Limb (tissue), 2 donors: ENCODE results near the gene ZFP36L1.
"Not testable (repeated sequence)": the region's sequence is repeated elsewhere in the genome, so short reads cannot be mapped to it uniquely, and the experiment has no call there.

Source experiments
- DNase-seq, 2 donors: peaks; one replicate each; pipeline ENCODE4 v3.0.0-alpha.2; 2016; ENCODE audit errors: extremely low spot score in 2 of 2

ZFP36L1 gene

DNA sequence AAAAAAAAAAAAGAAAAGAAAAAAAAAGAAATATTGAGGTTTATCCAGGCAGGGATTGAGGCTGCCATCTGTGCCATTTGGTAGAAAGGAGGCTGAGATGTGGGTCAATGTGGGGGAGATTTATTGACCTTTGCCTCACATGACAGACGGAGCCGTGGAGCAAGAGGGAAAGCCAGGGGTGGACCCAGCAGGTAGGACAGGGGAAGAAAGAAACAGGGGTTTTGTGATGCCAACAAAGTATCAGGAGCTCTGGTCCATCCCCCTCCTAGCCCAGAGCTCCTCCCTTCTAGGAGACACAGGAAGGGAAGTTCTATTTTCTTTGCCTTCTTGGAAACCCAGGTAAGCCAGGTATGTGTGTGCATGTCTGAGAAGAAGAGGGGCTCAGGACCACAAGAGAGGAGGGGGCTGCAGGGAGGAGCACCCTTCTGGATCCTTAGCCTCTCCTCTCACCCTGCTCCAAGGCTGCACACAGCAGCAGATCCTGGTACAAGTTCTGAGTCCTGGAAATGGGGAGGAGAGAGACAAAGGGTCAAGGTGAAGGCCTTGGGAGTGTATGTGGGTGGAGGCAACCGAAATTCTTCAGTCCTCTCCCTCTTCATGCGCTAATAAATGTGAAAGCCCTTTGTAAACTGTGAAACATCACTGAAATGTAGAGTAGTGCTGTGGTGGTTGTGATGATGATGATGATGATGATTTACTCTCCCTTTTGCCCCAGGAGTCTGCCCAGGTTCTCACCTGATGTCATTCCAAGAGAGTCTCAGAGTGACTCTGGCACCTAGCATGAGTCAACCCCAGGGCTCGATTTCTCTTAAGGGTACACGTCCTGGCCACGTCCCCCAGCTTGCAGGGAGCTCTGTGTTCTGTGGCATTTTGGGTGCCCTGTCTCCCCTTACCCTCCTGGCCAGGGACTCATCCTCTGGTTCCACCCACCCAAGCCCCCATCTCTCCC, 26.3 kb downstream of the ZFP36L1 start:
- no peak for DNase-seq

DNA sequence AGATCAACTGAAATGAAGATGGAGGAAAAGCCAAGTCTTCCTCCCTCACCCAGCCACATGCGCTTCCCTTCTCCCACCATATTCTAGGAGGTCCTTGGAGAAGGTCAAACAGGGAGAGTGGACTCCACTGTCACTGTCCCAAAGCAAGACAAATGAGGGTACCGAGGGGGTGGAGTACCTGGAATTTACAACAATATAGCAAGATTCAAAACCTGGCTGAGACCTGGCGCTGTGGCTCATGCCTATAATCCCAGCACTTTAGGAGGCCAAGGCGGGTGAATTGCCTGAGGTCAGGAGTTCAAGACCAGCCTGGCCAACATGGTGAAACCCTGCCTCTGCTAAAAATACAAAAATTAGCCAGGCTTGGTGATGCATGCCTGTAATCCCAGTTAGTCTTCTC, 29.0 kb downstream of the ZFP36L1 start:
- not testable (repeated sequence) for DNase-seq

DNA sequence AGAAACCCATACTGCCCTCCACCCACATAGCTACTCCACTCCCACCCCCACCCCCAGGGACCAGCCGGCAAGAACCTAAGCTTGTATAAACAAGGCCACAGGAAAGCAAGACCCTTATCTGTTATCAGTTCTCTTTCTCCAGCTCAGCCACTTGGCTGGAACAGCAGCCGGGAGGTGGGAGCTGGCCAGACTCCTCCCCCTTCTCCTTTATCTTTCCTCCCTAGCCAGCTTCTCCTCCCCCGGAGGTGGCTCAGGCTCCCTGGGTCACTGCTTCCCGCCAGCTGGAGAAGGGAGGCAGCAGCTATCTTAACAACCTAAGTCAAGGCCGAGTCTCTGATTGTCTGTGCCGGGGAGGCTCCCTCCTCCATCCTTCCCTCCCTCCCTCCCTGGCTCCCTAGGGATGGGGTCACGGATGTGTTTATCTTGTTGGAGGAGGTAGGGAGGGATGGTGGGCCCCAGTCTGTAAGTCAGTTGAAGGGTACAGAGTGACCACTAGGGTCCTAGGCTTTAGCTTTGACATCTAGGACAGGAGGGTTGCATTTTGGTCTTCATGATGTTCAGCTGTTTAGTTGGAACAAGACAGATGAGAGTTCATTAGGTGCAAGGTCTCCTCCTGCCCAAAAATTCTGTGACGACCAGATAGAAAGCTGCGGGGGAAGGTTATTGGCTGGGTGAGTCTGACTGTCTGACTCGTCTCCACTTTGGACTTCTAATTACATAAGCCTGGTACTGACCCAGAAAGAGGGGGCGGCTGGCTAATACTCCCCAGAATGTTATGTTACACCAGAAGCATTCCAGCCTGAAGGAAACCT, 29.7 kb downstream of the ZFP36L1 start:
- DNase-seq, result peak in 1 of 2 donors; percentile 53

DNA sequence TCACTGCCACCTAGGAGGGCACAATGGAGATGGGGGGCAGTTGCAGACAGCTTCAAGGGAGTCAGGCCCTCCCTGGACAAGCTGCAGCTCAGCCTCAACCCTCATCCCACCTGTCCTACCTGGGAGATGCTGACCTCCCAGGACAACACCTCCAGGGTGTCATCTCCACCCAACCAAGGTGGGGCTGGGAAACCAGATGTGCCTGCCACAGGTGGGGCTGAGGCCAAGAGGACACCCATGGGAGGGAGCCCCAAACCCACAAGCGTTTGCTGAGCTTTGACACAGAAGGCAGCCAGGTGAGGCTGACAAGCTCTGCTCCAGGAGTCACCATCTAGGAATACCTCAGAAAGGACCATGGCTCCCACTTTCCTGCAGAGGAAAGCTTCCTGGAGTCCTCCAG, 31.5 kb downstream of the ZFP36L1 start:
- DNase-seq, result no peak

DNA sequence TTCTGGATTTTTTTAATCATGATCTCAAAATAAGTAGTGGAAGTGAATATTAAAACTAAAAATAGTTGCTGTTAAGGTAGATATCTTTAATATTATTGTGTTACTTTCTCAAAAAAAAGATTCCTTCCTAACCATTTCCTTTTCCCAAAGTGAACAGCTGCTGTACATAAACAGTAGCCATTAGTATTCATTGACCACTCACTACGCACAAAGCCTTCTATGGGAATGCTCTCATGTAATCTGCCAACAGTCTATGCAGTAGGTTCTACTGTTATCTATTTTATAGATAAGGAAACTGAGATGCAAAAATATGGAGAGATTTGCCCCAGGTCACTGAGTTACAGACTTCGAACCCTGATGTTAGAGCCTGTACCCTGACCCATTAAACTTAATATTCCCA, 32.1 kb downstream of the ZFP36L1 start:
- no peak for DNase-seq

DNA sequence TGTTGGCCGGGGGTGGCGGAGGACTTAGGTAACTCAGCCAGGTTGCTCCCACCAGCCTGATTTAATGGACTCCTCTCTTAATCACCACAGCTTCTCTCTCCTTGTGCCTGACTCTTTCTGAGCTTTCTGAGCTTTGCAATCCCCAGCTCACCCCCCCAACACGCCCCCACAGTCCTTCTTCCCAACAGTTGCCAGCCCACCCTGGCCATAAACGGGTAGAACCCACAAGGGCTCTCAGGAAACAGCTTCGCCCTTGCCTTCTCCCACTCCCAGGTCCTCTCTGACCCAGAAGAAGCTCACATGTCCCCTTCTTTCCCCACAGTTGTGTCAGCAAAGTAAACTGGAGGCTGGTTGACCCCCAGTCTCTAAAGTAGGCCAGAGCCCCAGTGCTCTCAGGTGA, 32.9 kb downstream of the ZFP36L1 start:
- DNase-seq, result no peak

DNA sequence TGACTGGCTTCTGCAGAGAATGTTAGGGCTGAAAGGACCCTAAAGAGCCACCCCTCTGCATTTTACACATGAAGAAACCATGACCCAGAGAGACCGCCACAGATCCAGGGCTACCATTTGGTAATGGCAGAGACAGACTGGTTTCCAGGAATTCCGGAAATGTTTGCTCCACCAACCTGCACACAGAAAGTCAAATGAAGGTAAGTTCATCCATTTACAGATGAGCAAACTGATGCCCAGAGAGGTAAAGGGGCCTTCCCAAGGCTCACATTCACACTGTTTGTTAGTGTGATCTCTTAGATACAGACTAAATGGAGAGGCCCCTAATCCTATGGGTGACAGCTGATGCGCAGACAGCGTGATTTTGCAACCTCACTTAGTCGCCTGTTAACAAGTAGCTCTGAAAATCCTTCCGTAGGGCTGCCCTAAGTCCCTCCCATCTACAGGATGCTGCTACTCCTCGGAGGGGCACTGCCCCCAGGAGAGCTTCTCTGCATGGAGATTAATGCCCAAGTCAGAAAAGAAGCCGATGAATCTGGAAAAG, 33.8 kb downstream of the ZFP36L1 start:
- DNase-seq, result no peak

DNA sequence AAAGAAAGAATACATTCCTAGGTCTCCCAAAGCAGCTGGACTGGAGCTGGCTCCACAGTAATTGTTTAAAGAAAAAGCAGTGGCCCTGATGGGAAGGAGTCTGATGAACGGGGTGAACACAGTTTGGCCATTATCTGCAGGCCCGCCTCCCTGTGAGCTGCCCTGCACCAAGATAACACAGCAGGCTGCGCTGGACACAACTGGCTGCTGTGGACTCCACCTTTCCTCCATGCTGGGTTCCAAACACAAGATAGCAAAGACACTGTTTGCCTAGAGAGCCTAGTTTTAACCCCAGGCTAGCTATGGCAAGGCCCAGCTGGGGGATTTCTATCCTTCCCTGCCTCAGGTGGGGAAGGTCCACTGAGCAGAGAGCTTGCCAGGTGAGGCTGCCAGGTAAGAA, 34.6 kb downstream of the ZFP36L1 start:
- DNase-seq, result no peak

DNA sequence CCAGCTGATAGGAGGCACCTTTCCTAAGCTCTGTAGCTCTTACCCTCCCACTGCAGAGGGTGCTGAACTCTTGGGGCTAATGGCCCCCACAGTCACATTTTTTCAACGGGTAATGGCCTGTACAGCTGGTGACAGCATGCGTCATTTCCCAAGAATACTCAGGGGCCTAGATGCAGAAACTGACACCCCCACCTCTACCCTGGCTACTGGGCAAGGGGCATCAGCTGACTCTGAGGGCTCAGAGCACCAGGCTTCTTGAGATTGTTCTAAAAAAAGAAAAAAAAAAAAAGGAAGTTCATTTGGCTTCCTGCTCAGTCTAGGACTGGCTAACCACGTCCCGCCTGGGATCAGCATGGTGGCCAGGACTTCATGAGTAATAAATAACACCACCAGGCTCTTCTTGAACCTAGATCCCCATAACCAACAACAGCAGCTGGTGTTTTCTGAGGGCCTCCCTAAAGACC, 35.2 kb downstream of the ZFP36L1 start:
- DNase-seq, result peak in 1 of 2 donors; percentile 56

DNA sequence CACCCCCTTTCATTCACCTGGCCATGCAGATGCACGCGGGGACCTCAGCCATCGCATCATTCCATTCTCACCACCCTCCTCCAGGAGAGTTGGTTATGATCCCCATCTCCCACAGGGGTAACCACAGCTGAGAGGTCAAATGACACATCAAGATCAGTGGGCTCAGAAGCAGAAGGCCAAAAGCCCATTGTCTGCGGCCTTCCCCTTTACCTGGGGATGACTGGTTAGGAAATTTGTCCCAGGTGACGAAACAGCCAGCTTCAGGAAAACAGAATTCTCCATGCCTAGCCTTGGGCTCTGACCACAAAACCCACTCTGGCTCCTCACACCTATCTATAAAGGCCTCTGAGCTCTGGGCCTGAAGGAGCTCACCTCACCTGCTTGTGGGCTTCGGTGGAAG, 36.1 kb downstream of the ZFP36L1 start:
- DNase-seq, result no peak

DNA sequence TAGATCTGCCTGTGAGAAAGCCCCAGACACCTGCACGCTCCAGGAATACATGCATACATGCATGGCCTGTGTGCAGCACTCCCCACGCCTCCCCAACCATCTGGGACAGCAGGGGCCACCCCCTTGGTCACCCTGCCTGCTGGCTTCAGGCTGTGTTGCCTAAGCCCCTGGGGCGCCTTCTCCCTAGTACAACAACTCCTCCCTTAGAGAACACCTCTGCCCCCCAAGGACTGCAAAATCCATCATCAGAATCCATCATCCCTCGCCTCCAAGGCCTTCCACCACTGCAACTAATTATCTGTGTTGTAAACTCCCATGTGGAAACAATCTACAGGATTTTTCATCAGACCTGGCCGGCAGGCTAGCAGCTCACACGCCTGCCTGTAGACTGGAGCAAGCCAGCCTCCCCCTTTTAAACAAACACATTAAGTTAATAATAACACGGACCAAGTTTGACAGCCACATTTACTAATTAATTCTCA, 36.8 kb downstream of the ZFP36L1 start:
- no peak for DNase-seq

DNA sequence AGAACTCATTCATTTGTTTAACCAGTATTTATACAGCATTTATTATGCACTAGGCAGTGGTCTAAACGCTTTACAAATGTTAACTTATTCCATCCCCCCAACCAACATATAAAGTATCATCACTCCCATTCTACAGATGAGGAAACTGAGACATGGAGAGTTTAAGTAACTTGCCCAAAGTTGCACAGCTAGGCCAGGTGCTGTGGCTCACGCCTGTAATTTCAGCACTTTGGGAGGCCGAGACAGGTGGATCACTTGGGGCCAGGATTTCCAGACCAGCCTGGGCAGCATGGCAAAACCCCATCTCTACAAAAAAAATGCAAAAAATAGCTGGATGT, 37.9 kb downstream of the ZFP36L1 start:
- DNase-seq, result no peak

DNA sequence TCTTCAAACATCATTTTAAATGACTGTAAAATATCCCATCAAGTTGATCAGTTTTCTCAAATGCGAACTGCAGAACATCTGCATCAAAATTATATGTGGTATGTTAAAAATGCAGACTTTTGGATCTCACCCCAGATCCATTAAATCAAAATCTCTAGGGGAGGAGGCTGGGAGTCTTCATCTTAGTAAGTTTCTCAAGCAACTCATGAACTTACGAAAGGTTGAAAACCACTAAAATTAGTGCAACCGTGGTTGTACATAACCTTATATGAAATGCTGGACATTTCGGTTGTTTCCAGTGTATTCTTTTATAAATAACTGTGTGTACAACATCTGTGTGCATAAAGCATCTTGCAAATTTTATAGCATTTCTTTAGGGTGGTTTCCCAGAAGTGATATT, 39.2 kb downstream of the ZFP36L1 start:
- DNase-seq, result no peak

DNA sequence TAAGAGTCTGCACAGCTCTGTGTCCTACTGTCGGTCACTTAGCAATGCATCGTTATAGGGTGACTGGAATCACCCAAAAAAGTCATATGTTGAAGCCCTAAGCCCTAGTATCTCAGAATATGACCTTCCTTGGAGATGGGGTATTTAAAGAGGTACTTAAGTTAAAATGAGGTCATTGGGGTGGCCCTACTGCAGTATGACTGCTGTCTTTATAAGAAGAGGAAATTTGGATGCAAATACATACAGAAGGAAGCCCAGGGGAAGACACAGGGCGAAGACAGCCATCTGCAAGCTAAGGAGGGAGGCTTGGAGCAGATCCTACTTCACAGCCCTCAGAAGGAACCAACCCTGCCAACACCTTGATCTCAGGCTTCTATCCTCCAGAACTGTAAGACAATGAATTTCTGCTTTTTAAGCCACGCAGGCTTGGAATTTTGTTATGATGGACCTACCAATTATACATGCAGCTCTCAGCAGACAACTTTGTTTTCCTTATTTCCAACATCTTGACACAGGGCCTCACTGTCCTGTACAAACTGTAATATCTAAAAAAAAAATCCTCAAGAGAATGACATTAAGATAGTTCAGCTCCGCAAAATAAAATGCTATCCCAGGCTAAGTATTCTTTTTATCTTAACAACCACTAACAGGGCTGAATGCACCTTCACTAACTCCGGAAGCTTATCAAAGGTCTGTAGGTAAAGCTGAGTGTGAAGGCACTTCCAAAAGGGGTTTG, 40.4 kb downstream of the ZFP36L1 start:
- DNase-seq, result no peak

DNA sequence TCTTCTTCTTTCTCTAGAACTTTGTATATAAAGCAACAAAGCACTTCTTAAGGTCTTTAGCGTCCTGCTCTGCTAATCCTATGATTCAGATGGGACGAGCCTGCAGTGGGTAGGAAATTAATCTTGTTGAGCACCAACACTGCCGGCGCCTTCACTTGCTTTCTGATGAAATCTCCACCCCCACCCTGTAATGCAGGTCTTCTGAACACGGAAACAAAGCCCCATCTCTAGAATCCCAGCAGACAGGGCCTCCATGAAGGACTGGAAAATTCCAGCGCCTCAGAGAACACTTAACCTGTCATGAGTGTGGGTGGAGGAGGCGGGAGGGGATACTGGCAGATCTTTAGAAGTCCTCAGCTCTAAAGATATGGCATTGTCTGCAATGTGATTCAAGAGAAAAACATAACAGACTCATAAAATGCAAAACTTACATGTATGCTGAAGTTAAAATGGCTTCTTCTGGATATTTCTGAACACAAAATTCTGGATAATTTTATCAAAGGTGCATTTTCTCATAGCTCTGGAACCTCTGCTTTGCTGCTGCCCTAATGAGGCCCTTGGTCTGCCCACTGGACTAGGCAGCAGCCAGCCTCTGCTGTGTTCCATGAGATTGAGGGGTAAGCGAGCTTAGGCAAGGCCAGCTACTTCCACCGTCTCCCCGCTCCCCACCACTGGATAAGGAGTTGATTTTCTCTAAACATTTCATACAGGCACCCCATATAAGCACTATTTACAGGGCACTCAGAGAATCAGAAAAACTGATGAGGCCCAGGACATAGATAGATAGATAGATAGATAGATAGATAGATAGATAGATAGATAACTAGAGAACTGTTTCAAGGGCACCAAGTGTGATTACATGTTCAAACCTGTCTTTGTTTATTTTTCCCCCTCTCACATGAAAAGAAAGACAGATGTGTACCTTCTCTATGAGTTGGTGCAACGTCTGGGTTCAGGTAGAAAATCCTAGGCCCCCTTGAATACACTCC, 43.1 kb downstream of the ZFP36L1 start:
- no peak for DNase-seq

DNA sequence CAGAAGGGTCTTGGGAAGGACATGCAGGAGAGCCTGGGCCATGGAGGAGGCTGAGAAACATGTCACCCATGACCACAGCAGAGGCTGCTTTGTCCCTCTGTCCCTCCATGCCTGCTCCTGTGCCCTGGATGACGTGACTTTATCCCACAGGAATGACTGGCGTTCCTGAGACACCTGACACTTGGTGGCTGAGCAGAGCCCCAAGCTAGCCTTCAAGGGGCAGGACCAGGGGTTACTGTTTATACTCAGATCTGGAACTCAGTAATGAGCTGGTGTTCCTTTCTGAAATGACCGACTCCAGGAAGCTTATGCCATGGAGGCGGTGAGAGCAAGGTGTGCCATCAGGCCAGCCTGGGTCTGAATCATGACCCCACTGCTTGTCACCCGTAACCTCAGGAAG, 44.2 kb downstream of the ZFP36L1 start:
- no peak for DNase-seq

DNA sequence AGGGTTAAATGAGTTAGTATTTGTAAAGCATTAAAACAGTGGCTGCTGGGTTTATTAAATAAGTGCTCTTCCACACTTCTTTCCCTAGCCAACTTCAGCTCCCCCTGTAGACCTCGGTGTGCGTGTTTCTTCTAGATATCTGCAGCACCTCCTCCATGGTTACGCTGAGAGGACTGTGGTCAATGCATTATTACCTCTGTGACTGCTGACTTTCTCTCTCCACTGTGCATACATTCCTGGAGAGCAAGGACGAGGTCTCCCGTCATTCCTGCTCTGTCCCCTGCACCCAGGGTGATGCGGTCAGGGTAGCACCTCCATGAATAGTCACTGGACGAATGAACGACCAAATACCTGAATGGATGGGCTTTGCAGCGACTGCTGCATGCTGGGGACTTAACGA, 44.6 kb downstream of the ZFP36L1 start:
- DNase-seq, result no peak

DNA sequence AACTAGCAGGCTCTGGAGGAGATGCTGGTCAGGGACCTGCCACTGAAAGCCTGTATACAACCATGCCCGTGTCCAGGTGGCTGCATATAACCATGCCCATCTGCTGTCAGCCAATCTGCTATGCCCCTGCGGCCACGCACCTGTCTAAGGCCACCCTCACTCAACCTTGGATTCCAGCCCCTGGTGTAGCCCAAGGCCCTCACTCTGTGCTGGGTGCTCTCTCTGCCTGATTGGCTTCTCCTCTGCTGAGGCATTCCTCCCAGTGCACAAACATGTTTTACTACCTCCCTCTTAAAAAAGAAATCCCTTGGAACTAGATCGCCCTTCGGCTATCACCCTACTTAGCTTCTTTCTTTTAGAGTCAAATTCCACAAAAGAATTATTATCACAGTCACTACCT, 45.5 kb downstream of the ZFP36L1 start:
- no peak for DNase-seq

DNA sequence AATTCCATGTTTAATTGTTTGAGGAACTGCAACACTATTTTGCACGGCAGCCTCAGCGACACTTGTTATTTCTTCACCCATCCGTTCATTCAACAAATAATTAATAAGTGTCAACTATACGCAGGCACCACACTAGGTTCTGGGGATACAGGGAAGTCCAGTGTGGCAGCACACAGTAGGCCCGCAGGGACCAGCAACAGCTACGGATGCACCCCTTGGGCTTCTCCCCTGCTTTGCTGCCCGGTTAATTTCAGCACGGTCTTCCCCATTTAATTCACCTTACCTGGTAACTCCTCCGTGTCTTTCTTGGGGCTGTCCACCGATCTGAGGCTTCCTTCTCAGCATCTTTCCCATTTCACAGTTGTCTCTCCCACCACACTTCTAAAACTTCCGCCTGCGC, 48.3 kb downstream of the ZFP36L1 start:
- DNase-seq, result no peak

DNA sequence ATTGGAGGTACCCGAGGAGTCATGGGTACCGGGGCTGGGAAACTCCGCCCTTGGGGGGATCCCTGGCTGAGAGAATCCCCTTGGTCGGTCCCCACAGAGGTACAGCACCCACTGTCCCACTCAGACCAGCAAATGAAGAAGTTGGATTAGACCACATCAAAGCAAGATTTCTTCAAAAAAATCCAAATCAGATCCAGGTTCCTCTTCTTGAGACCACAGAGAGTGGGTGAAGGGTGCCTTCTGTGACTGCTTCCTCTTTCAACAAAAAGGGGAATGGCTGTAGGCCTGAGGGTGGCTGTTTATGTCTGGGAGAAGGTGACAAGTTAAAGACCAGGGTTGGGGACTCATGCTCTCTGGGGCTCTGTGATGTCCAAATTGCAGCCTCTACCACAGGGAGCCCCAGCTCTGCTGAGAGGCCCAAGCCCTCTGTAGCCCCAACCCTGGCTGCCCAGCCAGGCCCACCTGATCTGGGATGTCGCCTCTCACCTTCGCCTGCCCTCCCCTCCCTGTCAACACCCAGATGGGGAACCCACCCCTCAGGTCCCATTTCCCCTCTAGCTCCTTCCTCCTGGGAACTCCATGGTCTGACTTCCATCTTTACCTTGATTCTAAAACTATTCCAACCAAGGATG, 50.9 kb downstream of the ZFP36L1 start:
- DNase-seq, result no peak
